ENCODE results near the gene ZNF296. TPM values are rescaled to one million over a fixed set of nuclear protein-coding genes. Genes with fewer than 3 reads are reported as not detected.

The ZNF296 gene
- total RNA-seq, 1 donor = 0.27 TPM

DNA sequence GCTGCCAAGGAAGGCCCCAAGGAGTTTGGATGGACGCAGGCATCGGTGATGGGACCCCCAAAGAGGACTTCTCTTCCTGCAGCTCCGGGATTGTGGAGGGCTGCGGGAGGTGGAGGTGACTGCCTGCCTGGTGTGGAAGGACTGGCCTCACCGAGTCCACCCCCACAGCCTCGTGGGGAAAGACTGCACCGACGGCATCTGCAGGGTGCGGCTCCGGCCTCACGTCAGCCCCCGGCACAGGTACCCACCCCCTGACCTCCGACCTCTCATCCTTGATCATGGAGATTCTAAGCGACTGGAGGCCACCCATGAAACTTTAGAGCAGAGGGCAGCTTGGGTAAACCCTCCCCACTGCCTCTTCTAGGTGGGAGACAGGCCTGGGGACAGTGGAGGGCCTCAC lies 54.3 kb downstream of the ZNF296 start:
- no peak for DNase-seq (ENCODE audit: low read depth)
- TF ChIP-seq, protein P1, sequence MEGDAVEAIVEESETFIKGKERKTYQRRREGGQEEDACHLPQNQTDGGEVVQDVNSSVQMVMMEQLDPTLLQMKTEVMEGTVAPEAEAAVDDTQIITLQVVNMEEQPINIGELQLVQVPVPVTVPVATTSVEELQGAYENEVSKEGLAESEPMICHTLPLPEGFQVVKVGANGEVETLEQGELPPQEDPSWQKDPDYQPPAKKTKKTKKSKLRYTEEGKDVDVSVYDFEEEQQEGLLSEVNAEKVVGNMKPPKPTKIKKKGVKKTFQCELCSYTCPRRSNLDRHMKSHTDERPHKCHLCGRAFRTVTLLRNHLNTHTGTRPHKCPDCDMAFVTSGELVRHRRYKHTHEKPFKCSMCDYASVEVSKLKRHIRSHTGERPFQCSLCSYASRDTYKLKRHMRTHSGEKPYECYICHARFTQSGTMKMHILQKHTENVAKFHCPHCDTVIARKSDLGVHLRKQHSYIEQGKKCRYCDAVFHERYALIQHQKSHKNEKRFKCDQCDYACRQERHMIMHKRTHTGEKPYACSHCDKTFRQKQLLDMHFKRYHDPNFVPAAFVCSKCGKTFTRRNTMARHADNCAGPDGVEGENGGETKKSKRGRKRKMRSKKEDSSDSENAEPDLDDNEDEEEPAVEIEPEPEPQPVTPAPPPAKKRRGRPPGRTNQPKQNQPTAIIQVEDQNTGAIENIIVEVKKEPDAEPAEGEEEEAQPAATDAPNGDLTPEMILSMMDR (IDR thresholded peaks at IDR 0.05; ENCODE audit: insufficient read depth, low read length) = no peak
- H3K4me3 ChIP-seq (ENCODE audit: low read depth, low read length) = no peak overlapping the region

Small RNA genes lying within 50 kb of the gene (small RNA-seq; reads per million reads assigned to genes)
- gene RNU6-611P = not detected

Other genes with a start within 250 kb of the ZNF296 start
- 22.1 and 40.3 TPM in 2 replicates for gene NECTIN2, start 230.2 kb downstream of the ZNF296 start, total RNA-seq (ENCODE audit: low replicate concordance)
- gene TOMM40, start 185.2 kb downstream of the ZNF296 start, total RNA-seq (ENCODE audit: low replicate concordance) = 8.7 and 30.2 TPM in 2 replicates
- gene APOE, start 170.7 kb downstream of the ZNF296 start, total RNA-seq (ENCODE audit: low replicate concordance) = 1.6 and 309 TPM in 2 replicates
- gene APOC1, start 161.9 kb downstream of the ZNF296 start, total RNA-seq (ENCODE audit: low replicate concordance) = 1.7 and 52.6 TPM in 2 replicates
- gene APOC4, start 134.2 kb downstream of the ZNF296 start, total RNA-seq (ENCODE audit: low replicate concordance) = not detected in 2 replicates
- not detected in 2 replicates for gene APOC2, start 130.4 kb downstream of the ZNF296 start, total RNA-seq (ENCODE audit: low replicate concordance)
- 11.4 and 39.0 TPM in 2 replicates for gene CLPTM1, start 121.1 kb downstream of the ZNF296 start, total RNA-seq (ENCODE audit: low replicate concordance)
- 3.4 and 5.9 TPM in 2 replicates for gene RELB, start 75.0 kb downstream of the ZNF296 start, total RNA-seq (ENCODE audit: low replicate concordance)
- gene CLASRP, start 37.4 kb downstream of the ZNF296 start, total RNA-seq (ENCODE audit: low replicate concordance) = 14.1 and 32.4 TPM in 2 replicates
- gene GEMIN7, start 2.8 kb upstream of the ZNF296 start, total RNA-seq (ENCODE audit: low replicate concordance) = 12.6 and 16.0 TPM in 2 replicates
- 28.0 and 179 TPM in 2 replicates for gene PPP1R37, start 16.7 kb upstream of the ZNF296 start, total RNA-seq (ENCODE audit: low replicate concordance)
- 0.25 and 0.36 TPM in 2 replicates for gene NKPD1, start 84.5 kb upstream of the ZNF296 start, total RNA-seq (ENCODE audit: low replicate concordance)
- gene TRAPPC6A, start 101.8 kb upstream of the ZNF296 start, total RNA-seq (ENCODE audit: low replicate concordance) = 6.9 and 10.1 TPM in 2 replicates
- gene BLOC1S3, start 102.3 kb upstream of the ZNF296 start, total RNA-seq (ENCODE audit: low replicate concordance) = 7.7 and 16.1 TPM in 2 replicates
- gene EXOC3L2, start 168.9 kb upstream of the ZNF296 start, total RNA-seq (ENCODE audit: low replicate concordance) = under 0.01 TPM in 1 of 2 replicates, not detected in the other
- gene MARK4, start 174.8 kb upstream of the ZNF296 start, total RNA-seq (ENCODE audit: low replicate concordance) = 9.8 and 17.1 TPM in 2 replicates
- gene CKM, start 246.4 kb upstream of the ZNF296 start, total RNA-seq (ENCODE audit: low replicate concordance) = not detected in 2 replicates

All from fibroblast of the aortic adventitia (primary cell).